ENCODE results near the gene NOL4L. TPM values are rescaled to one million over a fixed set of nuclear protein-coding genes. Genes with fewer than 3 reads are reported as not detected.

NOL4L gene
- total RNA-seq, 1 experiment from 2014 or later: 31.7 TPM

GRCh38 chr20:32564921-32565734 lies 20.0 kb downstream of the NOL4L start:
- no peak overlapping the region for H3K27ac ChIP-seq (ENCODE audit: insufficient read length, low read depth, low read length)

More at GRCh38 chr20:32564921-32565734, 20.0 kb downstream of the NOL4L start:
- H3K4me2 ChIP-seq (ENCODE audit: insufficient read depth, insufficient read length, low read length): no peak overlapping the region
- DNase-seq: no peak
- no peak overlapping the region for H2AK5ac ChIP-seq (ENCODE audit: insufficient read length, low read length)
- Mint-ChIP-seq H3K36me3 (ENCODE audit: insufficient read depth in 1 of 3, low read depth in 3 of 3) (peaks cover 0 to 2% (median 0%) of the 10 kb centered on the region in 3 experiments; a peak in 1 of 7 replicates), H3K27ac (no peak overlapping the region), H3K9me3 (no peaks in the 10 kb centered on the region; a peak in 1 of 5 replicates), H3K4me3 (no peak overlapping the region), H3K27me3 (ENCODE audit: low read depth) (peaks cover 32% of the 10 kb centered on the region), H3K4me1 (peaks cover 28 to 31% of the 10 kb centered on the region in 2 experiments)
- H3K14ac ChIP-seq (ENCODE audit: insufficient read depth, low read length): no peak overlapping the region
- H2BK120ac ChIP-seq (ENCODE audit: low read depth, low read length, poor library complexity, severe bottlenecking): no peak overlapping the region
- H2BK20ac ChIP-seq (ENCODE audit: low read depth, low read length, poor library complexity, severe bottlenecking): no peak overlapping the region
- no peak overlapping the region for H3K9ac ChIP-seq (ENCODE audit: extremely low read depth, insufficient read length, low read length)
- no peaks in the 10 kb centered on the region for H3K9me3 ChIP-seq (ENCODE audit: control insufficient read depth, low read depth, low read length)
- no peak overlapping the region for H4K91ac ChIP-seq (ENCODE audit: insufficient read length, low read depth, low read length)
- H4K5ac ChIP-seq (ENCODE audit: insufficient read length, low read depth, low read length): no peak overlapping the region
- TF ChIP-seq CTCF (conservative IDR thresholded peaks at IDR 0.05): no peak
- no peaks in the 10 kb centered on the region for H3K4me1 ChIP-seq (ENCODE audit: insufficient read depth, low read length)
- H2BK15ac ChIP-seq (ENCODE audit: low read depth, low read length): no peak overlapping the region
- no CpG with 5 or more reads among the region's 19 CpGs for WGBS (ENCODE audit: extremely low coverage, insufficient read length, low lambda C conversion rate)
- H4K20me1 ChIP-seq (ENCODE audit: control insufficient read depth, insufficient read depth, insufficient read length): peaks cover 2% of the 10 kb centered on the region
- no peak overlapping the region for H4K8ac ChIP-seq (replicated peaks; ENCODE audit: insufficient read length, low read depth, low read length)
- no peak overlapping the region for H2BK12ac ChIP-seq (ENCODE audit: insufficient read length, low read depth, low read length)
- H3T11ph ChIP-seq (ENCODE audit: low read length): no peak overlapping the region
- no peaks in the 10 kb centered on the region for H3K79me2 ChIP-seq (ENCODE audit: insufficient read depth, low read length)
- no peak overlapping the region for H2BK5ac ChIP-seq (ENCODE audit: insufficient read length, low read length)
- no peaks in the 10 kb centered on the region for H3K27me3 ChIP-seq (ENCODE audit: insufficient read depth, low read length)
- H3K79me1 ChIP-seq (ENCODE audit: insufficient read depth, low read depth, low read length, poor library complexity, severe bottlenecking): no peaks in the 10 kb centered on the region
- no peak overlapping the region for H3K18ac ChIP-seq (ENCODE audit: insufficient read length, low read depth, low read length)
- no peaks in the 10 kb centered on the region for H3K23me2 ChIP-seq (ENCODE audit: insufficient read length, low read depth, low read length, poor library complexity, severe bottlenecking)
- no peak overlapping the region for H3K4ac ChIP-seq (ENCODE audit: low read depth, low read length)
- H3K23ac ChIP-seq (ENCODE audit: insufficient read length, low read depth, low read length): no peak overlapping the region
- H2AFZ ChIP-seq (ENCODE audit: low read length): no peak overlapping the region
- H3K56ac ChIP-seq (ENCODE audit: insufficient read length, low read depth, low read length): no peak overlapping the region
